GM12892 (cell line): ENCODE results near the gene LCP2.

Experiments
- POLR2A ChIP-seq: IDR thresholded peaks from 2 replicates; pipeline ENCODE4 v1.6.1; 2011; ENCODE audit warnings: low read depth, low read length, control low read depth
- TAF1 ChIP-seq: IDR thresholded peaks from 2 replicates; pipeline ENCODE4 v1.6.1; 2011; ENCODE audit warnings: low read depth, mild to moderate bottlenecking, control low read depth, low read length, borderline replicate concordance

GRCh38 chr5:170223360-170223759 lies 74.2 kb downstream of the LCP2 start:
- no peak for TF ChIP-seq TAF1
- no peak for TF ChIP-seq POLR2A
